GM12874 (cell line): Measurements from ENCODE around the gene GATM.

Source experiments
- CTCF ChIP-seq: IDR thresholded peaks from 2 replicates; pipeline ENCODE4 v1.5.1; 2011; ENCODE audit warnings: low read depth, mild to moderate bottlenecking, control low read depth, low read length, moderate library complexity; ENCODE audit not compliant: insufficient read depth

GATM gene

GRCh38 chr15:45387380-45388007, 9.2 kb upstream of the GATM start:
- no peak for TF ChIP-seq CTCF

- no peak for TF ChIP-seq CTCF
These were observed 8.6 kb upstream of the GATM start for GRCh38 chr15:45386974-45387373.

- TF ChIP-seq CTCF: no peak
These were observed 8.1 kb upstream of the GATM start for GRCh38 chr15:45386420-45386819.

GRCh38 chr15:45385590-45385989, 7.2 kb upstream of the GATM start:
- no peak for TF ChIP-seq CTCF

GRCh38 chr15:45384700-45385099, 6.4 kb upstream of the GATM start:
- TF ChIP-seq CTCF: no peak

- no peak for TF ChIP-seq CTCF
These were observed 544 bp upstream of the GATM start for GRCh38 chr15:45378913-45379262.

- TF ChIP-seq CTCF: no peak
These were observed 665 bp downstream of the GATM start for GRCh38 chr15:45377609-45378148.
